ENCODE data around the gene HFE.
A peak's percentile ranks its signal among the peaks of the same experiment; 100 is the strongest.

The HFE gene

DNA sequence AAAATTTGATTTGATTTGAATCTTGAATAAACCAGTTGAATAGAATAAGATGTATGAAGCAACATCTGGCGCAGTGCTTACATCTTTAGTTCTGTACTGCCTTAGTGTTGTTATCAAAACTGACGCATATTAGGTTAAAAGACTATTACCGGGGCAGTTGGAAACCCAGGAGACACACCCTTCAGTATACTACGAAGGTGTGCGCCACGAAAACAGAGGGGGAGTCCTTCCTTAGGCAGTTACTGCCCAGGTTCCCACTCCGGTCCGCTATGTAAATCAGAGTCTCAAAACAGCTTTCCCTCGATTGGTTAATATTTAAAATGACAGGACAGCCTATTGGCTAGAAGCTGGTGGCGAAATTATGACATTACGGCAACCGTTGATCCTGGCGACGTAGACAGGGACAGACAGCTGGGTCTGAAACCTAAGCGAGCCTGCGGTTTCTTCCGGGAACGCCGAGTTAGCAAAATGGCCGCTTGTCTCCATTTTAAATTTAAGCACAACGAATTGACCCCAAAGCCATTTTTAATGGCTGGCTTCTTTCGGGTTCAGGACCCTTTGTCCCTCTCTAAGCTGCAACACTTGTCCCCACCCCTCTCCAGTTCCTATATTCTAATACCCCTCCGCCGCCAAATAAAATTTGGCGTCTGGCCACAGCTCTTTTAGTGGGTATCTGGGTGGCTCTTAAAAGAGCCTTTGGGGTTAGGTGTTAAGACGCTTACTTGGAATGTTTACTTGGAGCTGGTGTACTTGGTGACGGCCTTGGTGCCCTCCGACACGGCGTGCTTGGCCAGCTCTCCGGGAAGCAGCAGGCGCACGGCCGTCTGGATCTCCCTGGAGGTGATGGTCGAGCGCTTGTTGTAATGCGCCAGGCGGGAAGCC is 35.8 kb downstream of the HFE start:
- CTCF ChIA-PET, result interaction anchor here (0.5 to 1.4 kb wide), 8 partner anchors 26 to 442 kb away, joined by 3 to 5 read pairs (median 3); a partner anchor contains a TSS
- POLR2A ChIA-PET, result interaction anchor here (0.8 to 6.2 kb wide), 45 partner anchors 9 to 1715 kb away, joined by 3 to 439 read pairs (median 7); a partner anchor contains a TSS
- peak overlapping the region; percentile 50 for H3K4me3 ChIP-seq (ENCODE audit: low read depth, low read length)
- no peaks in the 10 kb centered on the region for H3K4me1 ChIP-seq (ENCODE audit: control insufficient read depth, insufficient read depth, low read length)
- no peaks in the 10 kb centered on the region for H3K36me3 ChIP-seq (ENCODE audit: control insufficient read depth in 2 of 2, insufficient read depth in 1 of 2, low read length in 2 of 2)
- no peaks in the 10 kb centered on the region for H3K9me3 ChIP-seq (ENCODE audit: control insufficient read depth, insufficient read depth, low read depth, low read length)
- peak overlapping the region; percentile 60 for H3K27ac ChIP-seq (ENCODE audit: extremely low read depth, low read depth, low read length)
- TF ChIP-seq ZNF561 (tag by site-specific recombination; IDR thresholded peaks at IDR 0.05; ENCODE audit: borderline replicate concordance), result peak; percentile 86; the same call in 1 of the 2 replicates
- no peak for TF ChIP-seq ZSCAN16 (tag by site-specific recombination; IDR thresholded peaks at IDR 0.05)
- no peak for TF ChIP-seq ZNF555 (tag by site-specific recombination; conservative IDR thresholded peaks at IDR 0.05)
- no peak for TF ChIP-seq ZNF670 (tag by site-specific recombination; IDR thresholded peaks at IDR 0.05; ENCODE audit: low read depth)
- TF ChIP-seq ZNF202 (tag by site-specific recombination; IDR thresholded peaks at IDR 0.05; ENCODE audit: borderline replicate concordance), result no peak
- TF ChIP-seq ZEB2 (tag by site-specific recombination; IDR thresholded peaks at IDR 0.05), result peak; percentile 93
- TF ChIP-seq HOXC10 (CRISPR knock-in tag; IDR thresholded peaks at IDR 0.05), result no peak
- no peak for TF ChIP-seq ZNF529 (tag by site-specific recombination; IDR thresholded peaks at IDR 0.05; ENCODE audit: insufficient replicate concordance)
- TF ChIP-seq, protein P1, sequence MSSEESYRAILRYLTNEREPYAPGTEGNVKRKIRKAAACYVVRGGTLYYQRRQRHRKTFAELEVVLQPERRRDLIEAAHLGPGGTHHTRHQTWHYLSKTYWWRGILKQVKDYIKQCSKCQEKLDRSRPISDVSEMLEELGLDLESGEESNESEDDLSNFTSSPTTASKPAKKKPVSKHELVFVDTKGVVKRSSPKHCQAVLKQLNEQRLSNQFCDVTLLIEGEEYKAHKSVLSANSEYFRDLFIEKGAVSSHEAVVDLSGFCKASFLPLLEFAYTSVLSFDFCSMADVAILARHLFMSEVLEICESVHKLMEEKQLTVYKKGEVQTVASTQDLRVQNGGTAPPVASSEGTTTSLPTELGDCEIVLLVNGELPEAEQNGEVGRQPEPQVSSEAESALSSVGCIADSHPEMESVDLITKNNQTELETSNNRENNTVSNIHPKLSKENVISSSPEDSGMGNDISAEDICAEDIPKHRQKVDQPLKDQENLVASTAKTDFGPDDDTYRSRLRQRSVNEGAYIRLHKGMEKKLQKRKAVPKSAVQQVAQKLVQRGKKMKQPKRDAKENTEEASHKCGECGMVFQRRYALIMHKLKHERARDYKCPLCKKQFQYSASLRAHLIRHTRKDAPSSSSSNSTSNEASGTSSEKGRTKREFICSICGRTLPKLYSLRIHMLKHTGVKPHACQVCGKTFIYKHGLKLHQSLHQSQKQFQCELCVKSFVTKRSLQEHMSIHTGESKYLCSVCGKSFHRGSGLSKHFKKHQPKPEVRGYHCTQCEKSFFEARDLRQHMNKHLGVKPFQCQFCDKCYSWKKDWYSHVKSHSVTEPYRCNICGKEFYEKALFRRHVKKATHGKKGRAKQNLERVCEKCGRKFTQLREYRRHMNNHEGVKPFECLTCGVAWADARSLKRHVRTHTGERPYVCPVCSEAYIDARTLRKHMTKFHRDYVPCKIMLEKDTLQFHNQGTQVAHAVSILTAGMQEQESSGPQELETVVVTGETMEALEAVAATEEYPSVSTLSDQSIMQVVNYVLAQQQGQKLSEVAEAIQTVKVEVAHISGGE (tag by site-specific recombination; conservative IDR thresholded peaks at IDR 0.05; ENCODE audit: low read depth), result no peak; the same call in 1 of the 2 replicates
- TF ChIP-seq ZNF837 (tag by site-specific recombination; IDR thresholded peaks at IDR 0.05), result no peak
- no peak for TF ChIP-seq ZNF112 (tag by site-specific recombination; IDR thresholded peaks at IDR 0.05)
- no peak for TF ChIP-seq ZNF510 (tag by site-specific recombination; IDR thresholded peaks at IDR 0.05; ENCODE audit: insufficient replicate concordance)
- TF ChIP-seq ZNF132 (tag by site-specific recombination; IDR thresholded peaks at IDR 0.05; ENCODE audit: borderline replicate concordance), result no peak
- no peak for TF ChIP-seq ZNF626 (tag by site-specific recombination; IDR thresholded peaks at IDR 0.05)
- TF ChIP-seq, protein P2, sequence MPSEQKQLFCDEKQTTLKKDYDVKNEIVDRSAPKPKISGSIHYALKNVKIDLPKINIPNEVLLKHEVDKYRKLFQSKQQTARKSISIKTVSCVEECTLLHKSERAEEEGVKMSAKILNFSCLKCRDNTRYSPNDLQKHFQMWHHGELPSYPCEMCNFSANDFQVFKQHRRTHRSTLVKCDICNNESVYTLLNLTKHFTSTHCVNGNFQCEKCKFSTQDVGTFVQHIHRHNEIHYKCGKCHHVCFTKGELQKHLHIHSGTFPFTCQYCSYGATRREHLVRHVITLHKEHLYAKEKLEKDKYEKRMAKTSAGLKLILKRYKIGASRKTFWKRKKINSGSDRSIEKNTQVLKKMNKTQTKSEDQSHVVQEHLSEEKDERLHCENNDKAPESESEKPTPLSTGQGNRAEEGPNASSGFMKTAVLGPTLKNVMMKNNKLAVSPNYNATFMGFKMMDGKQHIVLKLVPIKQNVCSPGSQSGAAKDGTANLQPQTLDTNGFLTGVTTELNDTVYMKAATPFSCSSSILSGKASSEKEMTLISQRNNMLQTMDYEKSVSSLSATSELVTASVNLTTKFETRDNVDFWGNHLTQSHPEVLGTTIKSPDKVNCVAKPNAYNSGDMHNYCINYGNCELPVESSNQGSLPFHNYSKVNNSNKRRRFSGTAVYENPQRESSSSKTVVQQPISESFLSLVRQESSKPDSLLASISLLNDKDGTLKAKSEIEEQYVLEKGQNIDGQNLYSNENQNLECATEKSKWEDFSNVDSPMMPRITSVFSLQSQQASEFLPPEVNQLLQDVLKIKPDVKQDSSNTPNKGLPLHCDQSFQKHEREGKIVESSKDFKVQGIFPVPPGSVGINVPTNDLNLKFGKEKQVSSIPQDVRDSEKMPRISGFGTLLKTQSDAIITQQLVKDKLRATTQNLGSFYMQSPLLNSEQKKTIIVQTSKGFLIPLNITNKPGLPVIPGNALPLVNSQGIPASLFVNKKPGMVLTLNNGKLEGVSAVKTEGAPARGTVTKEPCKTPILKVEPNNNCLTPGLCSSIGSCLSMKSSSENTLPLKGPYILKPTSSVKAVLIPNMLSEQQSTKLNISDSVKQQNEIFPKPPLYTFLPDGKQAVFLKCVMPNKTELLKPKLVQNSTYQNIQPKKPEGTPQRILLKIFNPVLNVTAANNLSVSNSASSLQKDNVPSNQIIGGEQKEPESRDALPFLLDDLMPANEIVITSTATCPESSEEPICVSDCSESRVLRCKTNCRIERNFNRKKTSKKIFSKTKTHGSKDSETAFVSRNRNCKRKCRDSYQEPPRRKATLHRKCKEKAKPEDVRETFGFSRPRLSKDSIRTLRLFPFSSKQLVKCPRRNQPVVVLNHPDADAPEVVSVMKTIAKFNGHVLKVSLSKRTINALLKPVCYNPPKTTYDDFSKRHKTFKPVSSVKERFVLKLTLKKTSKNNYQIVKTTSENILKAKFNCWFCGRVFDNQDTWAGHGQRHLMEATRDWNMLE (tag by site-specific recombination; conservative IDR thresholded peaks at IDR 0.05; ENCODE audit: low read depth), result 0 out of 2 replicates have a peak, but pooled peaks have one; percentile 19
- TF ChIP-seq ZNF311 (tag by site-specific recombination; IDR thresholded peaks at IDR 0.05; ENCODE audit: borderline replicate concordance), result no peak
- TF ChIP-seq, protein P3, sequence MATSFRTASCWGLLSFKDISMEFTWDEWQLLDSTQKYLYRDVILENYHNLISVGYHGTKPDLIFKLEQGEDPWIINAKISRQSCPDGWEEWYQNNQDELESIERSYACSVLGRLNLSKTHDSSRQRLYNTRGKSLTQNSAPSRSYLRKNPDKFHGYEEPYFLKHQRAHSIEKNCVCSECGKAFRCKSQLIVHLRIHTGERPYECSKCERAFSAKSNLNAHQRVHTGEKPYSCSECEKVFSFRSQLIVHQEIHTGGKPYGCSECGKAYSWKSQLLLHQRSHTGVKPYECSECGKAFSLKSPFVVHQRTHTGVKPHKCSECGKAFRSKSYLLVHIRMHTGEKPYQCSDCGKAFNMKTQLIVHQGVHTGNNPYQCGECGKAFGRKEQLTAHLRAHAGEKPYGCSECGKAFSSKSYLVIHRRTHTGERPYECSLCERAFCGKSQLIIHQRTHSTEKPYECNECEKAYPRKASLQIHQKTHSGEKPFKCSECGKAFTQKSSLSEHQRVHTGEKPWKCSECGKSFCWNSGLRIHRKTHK (tag by site-specific recombination; IDR thresholded peaks at IDR 0.05), result no peak
- TF ChIP-seq, protein P4, sequence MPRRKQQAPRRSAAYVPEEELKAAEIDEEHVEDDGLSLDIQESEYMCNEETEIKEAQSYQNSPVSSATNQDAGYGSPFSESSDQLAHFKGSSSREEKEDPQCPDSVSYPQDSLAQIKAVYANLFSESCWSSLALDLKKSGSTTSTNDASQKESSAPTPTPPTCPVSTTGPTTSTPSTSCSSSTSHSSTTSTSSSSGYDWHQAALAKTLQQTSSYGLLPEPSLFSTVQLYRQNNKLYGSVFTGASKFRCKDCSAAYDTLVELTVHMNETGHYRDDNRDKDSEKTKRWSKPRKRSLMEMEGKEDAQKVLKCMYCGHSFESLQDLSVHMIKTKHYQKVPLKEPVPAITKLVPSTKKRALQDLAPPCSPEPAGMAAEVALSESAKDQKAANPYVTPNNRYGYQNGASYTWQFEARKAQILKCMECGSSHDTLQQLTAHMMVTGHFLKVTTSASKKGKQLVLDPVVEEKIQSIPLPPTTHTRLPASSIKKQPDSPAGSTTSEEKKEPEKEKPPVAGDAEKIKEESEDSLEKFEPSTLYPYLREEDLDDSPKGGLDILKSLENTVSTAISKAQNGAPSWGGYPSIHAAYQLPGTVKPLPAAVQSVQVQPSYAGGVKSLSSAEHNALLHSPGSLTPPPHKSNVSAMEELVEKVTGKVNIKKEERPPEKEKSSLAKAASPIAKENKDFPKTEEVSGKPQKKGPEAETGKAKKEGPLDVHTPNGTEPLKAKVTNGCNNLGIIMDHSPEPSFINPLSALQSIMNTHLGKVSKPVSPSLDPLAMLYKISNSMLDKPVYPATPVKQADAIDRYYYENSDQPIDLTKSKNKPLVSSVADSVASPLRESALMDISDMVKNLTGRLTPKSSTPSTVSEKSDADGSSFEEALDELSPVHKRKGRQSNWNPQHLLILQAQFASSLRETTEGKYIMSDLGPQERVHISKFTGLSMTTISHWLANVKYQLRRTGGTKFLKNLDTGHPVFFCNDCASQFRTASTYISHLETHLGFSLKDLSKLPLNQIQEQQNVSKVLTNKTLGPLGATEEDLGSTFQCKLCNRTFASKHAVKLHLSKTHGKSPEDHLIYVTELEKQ (tag by site-specific recombination; IDR thresholded peaks at IDR 0.05; ENCODE audit: borderline replicate concordance), result peak; percentile 66
- TF ChIP-seq, protein P5, sequence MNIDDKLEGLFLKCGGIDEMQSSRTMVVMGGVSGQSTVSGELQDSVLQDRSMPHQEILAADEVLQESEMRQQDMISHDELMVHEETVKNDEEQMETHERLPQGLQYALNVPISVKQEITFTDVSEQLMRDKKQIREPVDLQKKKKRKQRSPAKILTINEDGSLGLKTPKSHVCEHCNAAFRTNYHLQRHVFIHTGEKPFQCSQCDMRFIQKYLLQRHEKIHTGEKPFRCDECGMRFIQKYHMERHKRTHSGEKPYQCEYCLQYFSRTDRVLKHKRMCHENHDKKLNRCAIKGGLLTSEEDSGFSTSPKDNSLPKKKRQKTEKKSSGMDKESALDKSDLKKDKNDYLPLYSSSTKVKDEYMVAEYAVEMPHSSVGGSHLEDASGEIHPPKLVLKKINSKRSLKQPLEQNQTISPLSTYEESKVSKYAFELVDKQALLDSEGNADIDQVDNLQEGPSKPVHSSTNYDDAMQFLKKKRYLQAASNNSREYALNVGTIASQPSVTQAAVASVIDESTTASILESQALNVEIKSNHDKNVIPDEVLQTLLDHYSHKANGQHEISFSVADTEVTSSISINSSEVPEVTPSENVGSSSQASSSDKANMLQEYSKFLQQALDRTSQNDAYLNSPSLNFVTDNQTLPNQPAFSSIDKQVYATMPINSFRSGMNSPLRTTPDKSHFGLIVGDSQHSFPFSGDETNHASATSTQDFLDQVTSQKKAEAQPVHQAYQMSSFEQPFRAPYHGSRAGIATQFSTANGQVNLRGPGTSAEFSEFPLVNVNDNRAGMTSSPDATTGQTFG (tag by site-specific recombination; IDR thresholded peaks at IDR 0.05; ENCODE audit: borderline replicate concordance), result no peak
